GM10248 (cell line): ENCODE results near the gene TMC2.

Source experiments
- CTCF ChIA-PET: fragments of 300-600 bp; sonication (Branson Sonifier 250); formaldehyde crosslinking; extraction: SDS; loops from one replicate; lab custom pipeline; 2021; ENCODE audit warnings: antibody characterized with exemption; lab: Yijun Ruan, JAX
- POLR2A ChIA-PET: fragments of 350-650 bp; sonication (Branson Sonifier 250); formaldehyde crosslinking; extraction: SDS; loops from one replicate; lab custom pipeline; 2020; ENCODE audit warnings: antibody characterized with exemption; lab: Yijun Ruan, JAX
- DNase-seq: peaks from one replicate; pipeline ENCODE4 v3.0.0; 2012; ENCODE audit errors: extremely low spot score
- CTCF ChIP-seq: IDR thresholded peaks from 2 replicates; pipeline ENCODE4 v1.5.1; 2012; ENCODE audit warnings: mild to moderate bottlenecking, low read depth; ENCODE audit errors: extremely low read depth, missing control alignments, control extremely low read depth

The TMC2 gene

GRCh38 chr20:2643708-2644107 lies 107.3 kb downstream of the TMC2 start:
- ChIA-PET CTCF (interaction anchor here (0.8 to 7.6 kb wide), 2 partner anchors 9 to 121 kb away, joined by 3 to 43 read pairs; no protein-coding TSS in a partner anchor), POLR2A (interaction anchor here (0.6 to 1.2 kb wide), 2 partner anchors 10 to 689 kb away, joined by 3 to 5 read pairs; no protein-coding TSS in a partner anchor)
- DNase-seq: no peak
- no peak for TF ChIP-seq CTCF

GRCh38 chr20:2651772-2652723 lies 115.7 kb downstream of the TMC2 start, which contains the start of gene NOP56:
Gene NOP56, plus strand, starts transcription at chr20:2652632. Its CDS starts 29 bp downstream, at chr20:2652661.
- ChIA-PET POLR2A (interaction anchor here (0.6 to 1.8 kb wide), 11 partner anchors 12 to 1169 kb away, joined by 3 to 7 read pairs (median 4); partner anchors contain the start of genes IDH3B and SNRPB), CTCF (interaction anchor here (0.7 to 2.0 kb wide), 4 partner anchors 9 to 200 kb away, joined by 3 to 6 read pairs (median 4); no protein-coding TSS in a partner anchor)
- TF ChIP-seq CTCF: no peak
- DNase-seq: peak; percentile 94

GRCh38 chr20:2652724-2653555 lies 116.6 kb downstream of the TMC2 start:
- DNase-seq: peak; percentile 66
- POLR2A ChIA-PET: interaction anchor here (0.6 to 1.8 kb wide), 9 partner anchors 9 to 1168 kb away, joined by 3 to 7 read pairs (median 3); partner anchors contain the start of genes IDH3B and SNRPB
- CTCF ChIA-PET: interaction anchor here (0.7 to 2.0 kb wide), 5 partner anchors 8 to 201 kb away, joined by 3 to 6 read pairs (median 3); no protein-coding TSS in a partner anchor
- no peak for TF ChIP-seq CTCF

- DNase-seq: no peak
- ChIA-PET POLR2A (interaction anchor here (1.1 to 1.8 kb wide), 3 partner anchors 9 to 183 kb away, joined by 3 to 4 read pairs (median 4); partner anchors contain the start of gene SNRPB), CTCF (interaction anchor here (0.8 to 2.0 kb wide), 3 partner anchors 8 to 202 kb away, joined by 3 to 9 read pairs (median 6); no protein-coding TSS in a partner anchor)
- TF ChIP-seq CTCF: no peak
These were observed 117.4 kb downstream of the TMC2 start for GRCh38 chr20:2653556-2654383.

- DNase-seq: no peak
- TF ChIP-seq CTCF: no peak
- ChIA-PET POLR2A (interaction anchor here (0.9 to 1.4 kb wide), 2 partner anchors 10 to 11 kb away, joined by 3 to 5 read pairs; partner anchors contain the start of gene IDH3B), CTCF (interaction anchor here (1.2 to 1.4 kb wide), 3 partner anchors 8 to 133 kb away, joined by 3 to 9 read pairs (median 4); no protein-coding TSS in a partner anchor)
These were observed 118.0 kb downstream of the TMC2 start for GRCh38 chr20:2654384-2654822.
